Cerebellar nuclear complex (tissue), 1 donor: Measurements from ENCODE around the gene ARHGDIA.

Experiments used
- DNase-seq, 2 experiments: peaks; one replicate each; lab custom pipeline; 2025; lab: John Stamatoyannopoulos, UW

The ARHGDIA gene

DNA sequence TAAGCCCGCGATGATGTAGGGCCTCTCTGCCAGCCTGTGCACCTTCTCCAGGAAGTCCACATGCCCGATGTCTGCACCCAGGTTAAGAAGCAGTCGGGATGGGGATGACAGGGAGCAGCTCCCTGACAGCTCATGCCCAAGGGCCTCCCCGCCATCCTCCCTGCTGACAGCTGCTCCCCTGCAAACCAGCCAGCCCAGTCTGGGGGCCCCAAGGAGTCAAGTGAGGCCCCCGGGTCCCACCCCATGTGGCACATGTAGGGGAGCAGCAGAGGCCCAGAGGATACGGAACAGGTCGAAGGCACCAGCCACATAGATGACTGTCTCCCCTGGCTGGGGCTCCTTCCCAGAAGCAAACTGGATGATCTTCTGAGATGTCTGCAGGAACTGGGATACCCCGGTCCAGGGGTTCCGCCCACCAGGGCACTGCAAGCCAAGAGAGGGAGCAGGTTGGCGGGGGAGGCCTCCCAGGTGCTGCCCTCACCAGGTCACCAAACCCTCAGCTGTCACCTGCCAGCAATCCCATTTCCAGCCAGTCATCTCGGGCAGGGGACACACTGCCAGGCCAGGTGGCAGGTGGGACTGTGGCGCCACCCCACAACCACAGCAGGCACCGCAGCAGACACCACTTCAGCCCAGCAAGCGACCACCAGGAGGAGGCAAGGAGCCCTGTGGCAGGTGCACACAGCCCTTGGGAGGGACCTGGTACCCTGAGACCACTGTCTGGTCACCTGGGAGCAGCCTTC lies 35.5 kb upstream of the ARHGDIA start:
- DNase-seq: no peak

DNA sequence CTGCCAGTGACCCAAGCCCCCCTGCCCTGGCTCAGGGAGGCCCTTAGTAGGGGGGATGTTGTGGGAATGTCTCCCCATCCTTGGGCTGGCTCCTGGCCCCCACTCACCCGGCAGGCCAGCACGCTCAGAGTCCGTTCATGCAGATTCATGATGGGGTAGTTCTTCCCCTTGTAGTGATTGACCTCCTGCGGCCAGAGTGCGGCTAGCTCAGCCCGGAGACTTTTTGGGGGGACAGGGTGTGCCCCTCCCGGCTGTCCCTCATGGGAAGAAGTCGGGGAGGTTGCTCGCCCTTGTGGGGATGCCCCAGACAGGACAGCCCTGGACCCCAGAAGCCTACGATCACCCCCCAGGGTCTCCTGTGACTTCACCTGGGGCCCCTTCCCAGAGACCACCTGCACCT lies 34.9 kb upstream of the ARHGDIA start:
- DNase-seq: no peak

DNA sequence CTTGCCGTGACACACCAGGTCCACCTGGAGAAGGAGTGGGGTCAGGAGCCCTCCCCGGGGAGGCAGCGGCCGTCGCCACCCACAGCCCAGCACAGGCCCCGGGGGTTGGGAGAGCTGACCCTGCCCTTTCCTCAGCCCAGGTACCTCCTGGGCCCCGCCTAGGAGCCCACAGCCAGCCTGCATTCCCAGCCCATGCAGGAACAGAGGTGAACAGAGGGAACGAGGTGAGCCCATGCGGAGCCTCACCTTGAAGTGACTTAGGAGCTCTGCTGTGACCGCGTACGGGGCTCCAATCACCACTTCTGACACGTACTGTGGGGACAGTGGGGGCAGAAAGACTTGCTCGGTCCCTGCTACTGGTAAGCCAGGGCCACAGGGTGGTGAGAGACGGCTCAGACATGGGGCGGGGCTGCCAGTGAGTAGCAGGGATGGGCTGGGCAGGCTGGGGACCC lies 34.3 kb upstream of the ARHGDIA start:
- no peak for DNase-seq

DNA sequence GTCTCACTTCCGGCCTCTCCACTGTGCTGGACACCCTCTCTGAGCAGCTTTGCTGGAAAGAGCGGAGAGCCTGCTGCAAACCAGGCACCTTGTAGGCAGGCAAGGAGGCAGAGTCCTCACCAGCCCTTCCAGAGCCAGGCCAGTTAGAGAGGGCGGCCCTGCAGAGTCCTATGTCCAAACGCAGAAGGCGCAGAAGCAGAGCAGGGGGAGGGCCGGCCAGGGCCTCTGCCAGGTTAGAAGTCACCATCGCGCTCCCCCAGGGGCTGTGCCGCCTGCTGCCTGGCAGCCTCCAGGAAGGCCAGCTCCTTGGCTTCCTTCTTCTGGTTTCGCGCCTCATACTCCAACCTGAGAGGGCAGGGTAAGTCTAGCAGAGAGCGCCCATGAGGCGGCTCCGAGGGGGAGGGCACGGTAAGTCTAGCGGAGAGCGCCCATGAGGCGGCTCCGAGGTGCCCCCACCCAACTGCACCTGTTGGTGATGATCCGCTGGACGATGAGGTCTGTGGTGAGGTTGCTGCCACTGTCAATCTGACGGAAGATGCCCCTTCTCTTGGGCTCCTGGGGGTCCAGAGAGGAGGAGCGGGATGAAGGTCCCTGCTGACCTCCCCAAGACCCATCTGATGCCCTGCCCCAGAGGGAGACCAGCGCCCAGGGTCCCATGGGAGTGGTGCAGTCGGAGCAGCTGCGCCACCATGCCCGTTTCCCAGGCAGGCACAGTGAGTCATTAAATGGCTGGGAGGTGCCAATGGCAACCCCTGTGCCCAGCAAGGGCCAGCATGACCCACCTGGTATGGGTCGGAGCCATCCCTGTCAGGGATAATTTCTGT lies 33.7 kb upstream of the ARHGDIA start:
- DNase-seq: no peak

DNA sequence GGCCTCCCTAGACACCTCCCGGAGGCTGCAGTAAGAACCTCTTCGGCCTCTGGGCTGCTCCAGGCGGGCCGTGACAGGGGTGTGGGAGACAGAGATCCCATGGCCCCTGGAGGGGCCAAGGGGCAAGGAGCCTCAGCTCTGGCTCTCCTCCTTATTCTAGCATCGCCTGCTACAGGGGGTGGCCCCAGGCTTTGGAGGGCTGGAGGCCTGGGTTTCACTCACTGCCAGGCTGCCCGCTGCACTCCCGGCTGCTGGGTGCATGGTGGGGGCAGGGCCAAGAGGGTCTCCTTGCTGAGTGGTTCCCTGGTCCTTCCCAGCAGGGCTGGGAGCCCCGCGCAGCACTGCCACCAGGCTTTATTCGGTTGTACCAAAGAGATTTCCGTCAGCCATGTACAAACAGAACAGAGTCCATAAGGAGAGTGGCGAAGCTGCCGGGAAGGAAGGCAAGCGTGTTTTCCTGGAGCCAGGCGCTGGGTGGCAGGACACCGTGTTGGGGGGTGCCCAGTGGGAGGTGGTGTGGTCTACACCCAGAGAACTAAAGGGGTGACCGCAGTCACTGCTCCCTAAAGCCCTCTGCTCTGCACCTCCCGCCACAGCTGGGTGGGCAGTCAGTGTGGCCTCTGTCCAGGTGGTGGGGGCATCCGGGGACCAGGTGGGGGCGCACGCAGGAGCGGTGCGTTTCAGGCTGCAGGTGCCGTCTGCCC lies 32.9 kb upstream of the ARHGDIA start:
- DNase-seq: no peak

DNA sequence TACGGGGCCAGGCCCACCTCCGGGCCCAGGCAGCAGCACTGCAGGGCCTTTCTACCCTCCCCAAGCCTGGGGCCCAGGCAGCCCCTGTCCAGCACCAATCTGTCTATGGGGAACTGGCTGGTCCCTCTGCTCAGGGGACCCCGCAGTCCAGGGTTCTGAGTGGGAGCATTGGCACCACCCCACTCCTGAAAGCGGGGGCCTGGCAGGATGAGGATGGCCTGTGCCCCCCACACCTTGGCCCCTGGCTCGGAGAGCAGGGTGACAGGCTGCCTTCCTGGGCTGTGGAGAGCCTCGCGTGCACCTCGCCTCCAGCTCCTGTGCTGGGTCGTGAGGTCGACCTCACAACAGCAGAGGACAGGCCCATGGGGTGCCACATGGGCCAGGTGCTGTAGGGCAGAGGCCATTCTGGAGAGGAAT lies 32.3 kb upstream of the ARHGDIA start:
- DNase-seq: no peak

DNA sequence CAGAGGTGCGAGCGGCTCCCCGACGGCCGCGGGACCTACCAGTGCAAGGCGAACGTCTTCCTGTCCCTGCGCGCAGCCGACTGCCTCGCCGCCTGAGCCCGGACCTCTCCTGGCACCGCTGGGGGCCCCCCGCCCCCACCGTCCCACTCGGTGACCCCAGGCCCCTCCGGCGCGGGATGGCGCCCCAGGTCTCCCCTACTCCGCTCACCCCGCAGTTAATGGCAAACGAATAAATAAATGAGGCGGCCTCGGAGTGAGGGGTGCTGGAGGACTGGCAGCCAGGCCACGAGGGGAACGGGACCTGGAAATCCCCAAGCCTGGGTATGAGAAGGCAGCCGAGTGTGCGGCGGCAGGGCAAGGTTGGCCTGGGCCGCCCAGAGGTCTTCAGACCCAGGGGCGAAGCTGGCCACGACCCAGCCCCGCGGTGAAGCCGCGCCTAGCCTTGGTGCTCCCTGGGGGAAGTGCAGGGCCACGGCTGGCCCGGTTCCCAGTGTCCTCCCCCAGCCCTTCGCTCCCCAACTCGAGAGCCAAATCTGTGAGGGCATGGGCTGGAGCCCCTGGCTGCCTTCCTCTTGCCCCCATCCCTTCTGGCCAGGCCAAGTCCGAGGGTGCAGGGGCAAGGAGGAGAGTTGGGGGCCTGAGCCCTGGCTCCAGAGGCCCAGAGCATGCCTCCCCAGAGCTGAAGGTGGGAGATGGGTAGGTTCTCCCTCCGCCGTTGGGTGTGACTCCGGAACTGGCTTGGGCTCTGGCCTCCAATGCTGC lies 31.7 kb upstream of the ARHGDIA start:
- DNase-seq: no peak

DNA sequence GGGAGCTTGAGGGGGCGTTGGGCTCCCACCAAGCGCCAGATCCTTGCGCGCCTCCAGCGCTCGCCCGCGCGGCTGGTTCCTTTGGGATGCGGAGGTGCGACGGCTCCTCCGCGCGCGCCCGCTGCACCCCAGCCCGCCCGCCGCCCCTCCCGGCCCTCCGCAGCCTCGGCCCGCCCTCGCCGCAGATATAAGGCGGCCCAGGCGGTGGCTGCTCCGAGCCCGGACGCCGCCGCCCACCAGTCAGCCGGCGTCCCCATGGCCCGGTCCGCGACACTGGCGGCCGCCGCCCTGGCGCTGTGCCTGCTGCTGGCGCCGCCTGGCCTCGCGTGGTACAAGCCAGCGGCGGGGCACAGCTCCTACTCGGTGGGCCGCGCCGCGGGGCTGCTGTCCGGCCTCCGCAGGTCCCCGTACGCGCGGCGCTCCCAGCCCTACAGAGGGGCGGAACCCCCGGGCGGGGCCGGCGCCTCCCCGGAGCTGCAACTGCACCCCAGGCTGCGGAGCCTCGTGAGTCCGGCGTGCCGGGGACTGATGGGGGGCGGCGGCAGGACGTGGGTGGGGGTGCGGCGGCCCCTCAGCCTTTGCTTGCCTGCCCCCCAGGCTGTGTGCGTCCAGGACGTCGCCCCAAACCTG lies 31.0 kb upstream of the ARHGDIA start, which contains the start of gene NPB:
TSS of gene NPB (plus strand) at position 216 of the 630 bp plus-strand sequence. CDS start at position 256, 40 bp downstream.
- DNase-seq: no peak

DNA sequence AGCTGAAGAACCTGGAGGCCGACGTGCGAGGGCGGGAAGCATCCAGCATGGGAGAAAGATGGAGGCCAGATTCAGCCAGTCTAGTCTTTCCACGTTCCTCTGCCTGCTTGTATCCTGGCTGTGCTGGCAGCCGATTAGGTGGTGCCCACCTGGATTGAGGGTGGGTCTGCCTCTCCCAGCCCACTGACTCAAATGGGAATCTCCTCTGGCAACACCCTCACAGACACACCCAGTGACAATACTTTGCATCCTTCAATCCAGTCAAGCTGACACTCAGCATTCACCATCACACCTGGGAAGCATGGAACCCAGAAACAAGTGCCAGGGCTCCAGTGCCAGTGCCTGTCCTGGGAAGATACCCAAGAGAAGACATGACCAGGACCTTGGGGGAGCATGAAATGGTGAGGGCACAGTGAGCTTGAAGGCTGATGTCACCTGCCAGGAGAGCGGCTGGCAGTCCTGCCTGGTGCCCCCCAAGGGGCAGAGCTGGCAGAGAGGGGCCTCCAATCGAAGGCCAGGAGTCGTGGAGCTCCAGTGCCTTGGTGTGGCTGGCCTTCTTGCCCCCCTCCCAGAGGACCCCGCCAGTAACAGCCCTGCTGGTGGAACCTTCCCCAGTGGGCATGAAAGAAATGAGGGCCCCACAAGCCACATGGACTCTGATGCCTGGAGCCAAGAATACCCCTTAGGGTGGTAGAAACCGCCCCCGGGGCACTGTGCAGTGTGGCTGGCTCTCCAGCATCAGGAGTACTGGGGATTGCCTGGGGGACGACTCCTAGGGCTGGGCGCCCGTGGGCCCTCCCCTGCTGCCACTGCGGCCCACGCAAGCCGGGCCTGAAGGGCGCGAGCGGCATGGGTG lies 30.3 kb upstream of the ARHGDIA start:
- DNase-seq: no peak

DNA sequence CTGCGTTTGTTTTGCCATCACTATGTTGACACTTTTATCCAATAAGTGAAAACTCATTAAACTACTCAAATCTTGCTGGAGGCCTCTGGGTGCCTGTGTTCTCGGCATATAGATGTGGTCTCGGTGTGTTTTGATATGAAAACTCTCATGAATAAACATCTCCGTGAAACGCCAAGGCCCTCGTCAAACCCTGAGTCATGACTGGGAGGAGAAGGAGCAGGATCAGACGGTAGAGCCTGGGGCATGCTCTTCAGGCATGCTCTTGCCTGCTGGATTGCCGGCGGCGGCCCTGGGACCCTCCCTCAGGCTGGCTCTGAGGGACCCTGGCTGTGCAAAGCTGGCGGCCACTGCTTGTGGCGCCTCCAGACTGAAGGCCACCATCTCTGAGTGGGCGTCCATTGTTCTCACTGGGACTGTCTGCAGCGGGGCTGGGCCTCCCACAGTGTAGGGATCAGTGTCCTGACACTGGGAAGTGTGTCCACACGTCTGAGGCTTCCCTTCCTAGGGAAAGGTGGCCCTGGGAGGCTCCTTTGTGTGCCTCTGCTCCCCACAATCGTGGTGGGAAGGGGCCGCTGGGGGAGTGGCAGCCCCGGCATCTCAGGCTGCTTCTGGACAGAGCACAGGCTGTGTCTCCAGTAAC lies 29.2 kb upstream of the ARHGDIA start:
- no peak for DNase-seq

DNA sequence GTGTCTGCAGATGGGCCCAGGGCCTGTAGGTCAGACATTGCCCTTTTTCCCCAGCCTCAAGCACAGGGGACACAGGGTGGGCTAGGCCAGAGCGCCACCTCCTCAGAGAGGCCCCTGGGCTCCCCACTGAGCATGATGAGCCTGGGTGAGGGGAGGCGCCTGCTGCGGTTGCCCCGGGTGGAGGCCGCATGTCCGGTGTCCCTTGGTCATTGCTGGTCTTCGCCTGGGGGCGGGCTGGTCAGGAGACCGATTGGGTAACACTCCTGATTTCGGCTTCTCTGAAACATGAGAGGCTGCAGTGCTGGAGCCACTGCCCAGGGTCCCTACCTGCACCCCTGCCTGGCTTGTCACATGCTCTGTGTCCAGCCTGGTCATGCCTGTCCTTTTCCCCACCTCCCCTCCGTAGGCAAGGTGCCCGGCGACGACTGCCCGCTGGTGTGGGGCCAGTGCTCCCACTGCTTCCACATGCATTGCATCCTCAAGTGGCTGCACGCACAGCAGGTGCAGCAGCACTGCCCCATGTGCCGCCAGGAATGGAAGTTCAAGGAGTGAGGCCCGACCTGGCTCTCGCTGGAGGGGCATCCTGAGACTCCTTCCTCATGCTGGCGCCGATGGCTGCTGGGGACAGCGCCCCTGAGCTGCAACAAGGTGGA lies 28.5 kb upstream of the ARHGDIA start:
- no peak for DNase-seq

DNA sequence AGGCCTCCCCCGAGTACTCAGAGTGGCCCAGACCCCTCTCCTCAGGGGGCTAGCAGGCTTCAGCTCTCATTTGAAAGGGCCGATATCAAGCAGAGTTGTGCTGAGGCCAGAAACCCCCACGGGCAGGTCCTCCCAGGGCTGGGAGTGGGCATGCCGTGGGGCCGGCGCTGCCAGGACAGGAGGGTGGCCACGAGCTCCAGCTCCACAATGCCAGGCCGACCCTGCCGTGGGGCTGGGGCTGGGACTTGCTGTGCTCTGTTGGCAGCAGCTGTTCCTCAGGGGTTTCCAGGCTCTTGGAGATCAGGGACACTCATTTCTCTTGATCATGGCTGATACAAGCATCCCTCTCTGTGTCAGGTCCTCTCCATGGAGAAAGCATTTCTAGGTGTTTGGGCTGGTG lies 27.7 kb upstream of the ARHGDIA start:
- DNase-seq: no peak

DNA sequence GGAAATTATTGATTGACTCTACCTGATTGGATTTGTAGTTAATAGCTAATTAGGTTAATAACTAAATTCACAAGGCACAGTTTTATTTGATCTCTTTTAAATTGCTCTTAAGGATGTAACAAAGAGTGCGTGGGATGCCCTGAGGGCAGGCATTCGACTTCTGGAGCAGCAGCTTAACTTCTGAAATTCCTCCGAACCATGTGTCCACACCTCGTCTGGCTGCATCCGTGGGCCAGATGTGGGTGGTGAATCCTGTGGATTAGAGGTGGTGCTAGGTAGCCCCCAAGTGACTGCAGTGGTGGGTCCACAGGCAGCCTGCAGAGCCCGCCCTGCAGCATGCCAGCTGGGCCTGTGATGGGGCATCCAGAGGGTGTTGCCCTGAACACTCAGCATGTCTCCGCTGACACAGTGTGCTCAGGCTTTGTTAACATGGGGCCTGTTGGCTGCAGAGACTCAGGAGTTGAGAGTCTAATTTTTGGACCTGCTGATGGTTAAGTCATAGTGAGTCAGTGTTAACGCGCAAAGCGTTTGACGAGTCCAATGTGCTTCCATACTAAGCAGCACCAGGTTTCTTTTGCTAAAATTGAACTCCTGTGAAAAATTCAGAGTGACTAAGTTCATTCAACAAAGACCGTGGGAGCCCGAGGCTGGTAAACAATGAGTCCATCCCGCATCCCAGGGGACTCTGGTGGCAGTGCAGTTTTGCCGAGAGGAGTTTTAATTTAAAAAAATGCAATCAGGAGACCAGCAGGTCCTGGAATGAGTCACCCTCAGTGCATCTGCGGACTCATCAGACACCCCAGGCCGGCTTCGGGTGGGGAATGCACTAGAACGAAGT lies 27.1 kb upstream of the ARHGDIA start:
- no peak for DNase-seq

DNA sequence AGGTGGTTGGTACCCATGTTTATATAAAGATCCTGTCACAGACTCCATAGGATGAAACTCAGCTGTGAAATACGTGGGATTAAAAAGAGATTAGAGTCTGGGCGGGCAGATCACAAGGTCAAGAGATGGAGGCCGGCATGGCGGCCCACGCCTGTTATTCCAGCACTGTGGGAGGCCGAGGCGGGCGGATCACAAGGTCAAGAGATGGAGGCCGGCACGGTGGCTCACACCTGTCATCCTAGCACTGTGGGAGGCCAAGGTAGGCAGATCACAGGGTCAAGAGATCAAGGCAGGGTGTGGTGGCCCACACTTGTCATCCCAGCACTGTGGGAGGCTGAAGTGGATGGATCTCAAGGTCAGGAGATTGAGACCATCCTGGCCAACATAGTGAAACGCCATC lies 24.3 kb upstream of the ARHGDIA start:
- DNase-seq: no peak

DNA sequence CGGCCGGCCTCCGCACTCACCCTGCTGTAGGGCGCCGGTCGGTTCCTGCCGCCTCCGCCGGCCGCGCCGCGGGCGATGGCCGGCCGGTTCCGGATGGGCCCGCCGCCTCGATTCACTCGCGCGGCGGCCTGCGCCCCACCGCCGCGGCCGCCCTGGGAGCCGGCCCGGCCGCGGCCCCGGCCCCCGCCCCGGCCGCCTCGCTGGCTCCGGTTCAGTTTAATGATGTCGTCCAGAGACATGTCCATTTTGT lies 20.1 kb upstream of the ARHGDIA start:
- DNase-seq: no peak

DNA sequence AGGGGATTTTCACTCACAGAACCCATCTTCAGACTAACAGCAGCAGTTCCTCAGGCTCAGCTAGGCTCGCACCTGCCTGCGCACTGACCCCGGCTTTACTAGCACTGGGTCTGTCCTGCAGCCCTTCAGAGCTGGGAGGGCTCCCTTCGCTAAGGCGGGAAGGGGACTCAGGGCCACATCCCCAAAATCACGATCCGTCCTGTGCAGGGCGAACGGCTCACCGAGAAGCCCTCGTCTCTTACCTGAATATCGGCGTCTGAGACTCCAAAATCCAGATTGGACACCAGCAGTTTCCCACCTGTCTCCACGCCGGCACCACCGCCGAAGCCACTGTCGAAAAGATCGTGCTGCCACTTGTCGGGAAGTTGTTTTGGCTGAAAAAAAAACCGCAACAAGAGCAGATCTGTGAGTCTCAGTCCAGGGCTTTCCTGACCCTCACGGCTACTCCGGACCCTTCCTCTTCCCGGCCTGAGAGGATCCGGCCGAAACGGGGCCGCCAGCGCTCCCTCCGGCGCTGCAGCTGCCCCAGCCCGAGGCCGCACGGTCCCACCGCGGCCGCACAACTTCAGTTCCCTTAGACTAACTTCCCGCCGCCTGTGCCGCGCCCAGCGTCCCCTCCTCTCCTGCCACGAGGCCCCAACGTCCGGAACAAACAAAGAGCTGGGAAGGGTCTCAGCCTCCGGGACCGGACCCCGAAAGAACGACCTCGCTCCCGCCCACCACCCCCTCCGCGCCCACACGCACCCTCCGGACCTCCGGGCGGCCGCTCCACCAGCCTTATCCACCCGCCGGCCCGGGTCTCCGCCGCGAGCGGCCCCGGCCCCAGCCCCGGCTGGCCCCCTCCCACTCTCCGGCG lies 19.5 kb upstream of the ARHGDIA start:
- no peak for DNase-seq

DNA sequence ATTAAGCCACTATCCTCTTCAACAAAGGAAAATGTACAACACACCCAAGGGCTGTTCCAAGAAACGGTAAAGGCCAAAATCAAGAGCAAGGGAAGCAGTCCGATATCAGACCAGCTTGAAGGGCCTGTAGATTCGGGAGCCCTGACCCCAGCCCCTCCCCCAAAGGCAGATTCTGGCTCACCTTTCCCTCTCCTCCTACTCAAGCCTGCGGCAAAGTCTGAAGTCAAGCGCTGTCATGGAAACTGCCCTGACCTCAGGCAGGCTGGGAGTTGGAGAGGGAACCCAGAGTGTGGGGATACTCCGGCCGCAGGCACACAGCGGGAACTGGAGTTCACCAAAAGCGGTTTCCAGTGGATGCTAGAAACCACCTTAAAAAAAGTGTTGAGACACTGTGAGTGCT lies 18.5 kb upstream of the ARHGDIA start:
- DNase-seq: no peak
